ENCODE measurements around the gene DDN. TPM values are rescaled to one million over a fixed set of nuclear protein-coding genes. Genes with fewer than 3 reads are reported as not detected.
A peak's percentile ranks its signal among the peaks of the same experiment; 100 is the strongest.

DDN gene
- polyA plus RNA-seq, 3 donors from 2014 or later, result not detected

DNA sequence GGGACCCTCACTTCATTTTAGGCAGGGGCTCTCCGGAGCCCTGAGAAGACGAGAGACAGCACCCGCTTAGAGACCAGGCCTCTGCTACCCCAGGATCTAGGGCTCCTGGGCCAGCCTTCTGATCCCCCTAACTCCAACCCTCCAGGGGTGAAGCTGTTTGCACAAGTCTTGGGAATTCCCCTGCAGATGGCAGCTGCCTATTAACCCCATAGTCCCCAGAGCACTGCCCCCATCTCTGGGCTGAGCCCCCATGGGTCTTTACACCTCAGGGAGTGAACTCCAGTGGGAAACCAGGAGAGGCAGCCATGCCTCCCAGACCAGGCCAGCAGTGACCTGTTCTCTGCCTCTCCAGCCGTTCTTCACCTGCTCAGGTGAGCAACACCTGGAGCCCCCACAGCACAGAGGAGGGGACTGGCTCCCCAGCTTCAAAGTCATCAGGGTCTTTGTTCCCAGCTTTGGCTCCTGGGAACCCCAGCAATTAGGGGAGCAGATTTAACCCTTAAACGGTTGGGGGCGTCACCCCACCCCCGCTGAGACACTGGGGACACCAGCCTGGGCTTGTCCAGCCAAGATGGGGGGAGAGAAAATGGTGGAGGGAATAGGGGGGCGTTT lies 29.9 kb downstream of the DDN start:
- H3K4me3 Mint-ChIP-seq, result peak overlapping the region in 4 of 5 donors; percentile 17 to 38 (median 27)
- no peaks in the 10 kb centered on the region for H3K9me3 Mint-ChIP-seq
- H3K27me3 Mint-ChIP-seq (ENCODE audit: low read depth in 3 of 3), result peaks cover 15 to 24% (median 18%) of the 10 kb centered on the region in 3 donors
- H3K27ac Mint-ChIP-seq, result no peak overlapping the region
- no peak for DNase-seq
- peaks cover 33 to 34% of the 10 kb centered on the region in 2 donors for H3K4me1 Mint-ChIP-seq
- H3K36me3 Mint-ChIP-seq, result no peaks in the 10 kb centered on the region

DNA sequence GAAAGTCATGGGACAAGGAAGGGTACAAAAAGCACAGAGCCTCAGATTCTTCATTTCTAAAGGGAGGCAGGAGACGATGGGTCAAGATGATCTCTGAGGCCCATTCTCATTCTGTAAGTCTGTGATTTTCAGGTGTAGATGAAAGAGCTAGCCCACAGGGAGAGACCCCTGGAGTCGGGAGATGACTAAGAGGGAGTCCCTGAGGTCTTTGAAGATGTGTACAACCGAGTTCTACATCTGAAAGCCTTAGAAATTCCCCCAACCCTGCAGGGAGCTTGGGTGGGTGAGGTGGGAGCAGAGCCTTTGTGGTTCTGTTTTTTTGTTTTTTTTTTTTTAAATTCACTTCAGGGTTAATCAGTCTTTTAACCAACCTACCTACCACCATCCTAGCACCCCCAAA lies 30.7 kb downstream of the DDN start:
- Mint-ChIP-seq H3K4me3 (peak overlapping the region in 3 of 5 donors; percentile 23 to 52 (median 30)), H3K27ac (no peak overlapping the region), H3K36me3 (no peaks in the 10 kb centered on the region), H3K27me3 (ENCODE audit: low read depth in 3 of 3) (peaks cover 15 to 24% (median 20%) of the 10 kb centered on the region in 3 donors), H3K9me3 (no peaks in the 10 kb centered on the region), H3K4me1 (peaks cover 33 to 34% of the 10 kb centered on the region in 2 donors)
- DNase-seq, result no peak

DNA sequence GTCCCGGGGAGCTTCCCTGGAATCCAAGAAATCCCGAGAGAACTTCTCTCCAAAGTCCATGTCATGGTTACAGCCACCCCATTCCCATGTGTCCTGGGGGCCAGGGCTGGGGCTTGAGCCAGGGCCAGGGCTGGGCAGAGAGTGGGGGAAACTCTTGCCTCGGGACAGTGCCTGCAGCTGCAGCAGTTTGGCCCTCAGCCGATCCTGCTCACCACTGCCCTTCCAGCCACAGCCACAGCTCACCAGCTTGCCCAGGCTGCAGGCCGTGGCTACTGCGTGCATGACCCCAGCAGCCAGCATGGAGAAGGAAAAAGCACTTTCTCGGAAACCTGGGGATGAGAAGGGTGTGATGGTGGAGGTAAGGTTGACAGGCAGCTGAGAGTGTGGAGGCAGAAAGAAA lies 31.2 kb downstream of the DDN start:
- DNase-seq, result no peak
- peak overlapping the region in 1 of 6 donors; percentile 21 for H3K27ac Mint-ChIP-seq
- peaks cover 31 to 34% of the 10 kb centered on the region in 2 donors for H3K4me1 Mint-ChIP-seq

DNA sequence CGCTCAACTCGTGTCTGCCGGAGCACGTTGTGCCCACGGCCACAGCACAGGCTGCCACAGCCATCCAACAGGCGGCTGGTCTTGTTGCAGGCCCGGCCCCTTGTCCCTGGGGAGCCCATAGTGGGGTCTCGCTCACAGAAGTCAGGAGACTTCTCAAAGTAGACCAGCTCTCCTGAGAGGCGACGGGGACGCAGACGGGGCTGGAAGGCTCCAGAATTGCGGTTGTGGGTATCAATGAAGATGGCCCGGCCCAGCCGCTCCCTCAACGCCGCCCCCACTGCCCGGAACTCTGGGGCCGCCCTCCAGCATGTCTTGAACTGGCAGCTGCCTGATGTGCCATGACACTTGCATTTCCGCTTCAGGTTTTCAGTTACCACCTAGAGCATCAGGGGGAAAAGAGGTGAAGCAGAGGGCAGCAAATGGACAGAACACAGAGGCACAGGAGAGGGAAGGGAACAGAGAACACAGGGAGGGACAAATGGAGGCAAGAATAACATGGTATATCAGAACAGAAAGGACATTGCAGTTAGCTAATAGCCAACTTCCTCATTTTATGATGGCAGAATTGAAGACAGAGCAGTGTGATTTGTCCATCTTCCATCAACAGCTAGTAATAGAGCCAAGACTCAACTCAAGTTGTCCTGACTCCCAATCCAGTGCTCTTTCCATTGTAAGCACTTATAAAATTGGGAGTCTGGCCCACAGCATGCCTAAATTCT lies 32.8 kb downstream of the DDN start:
- Mint-ChIP-seq H3K4me1 (peaks cover 14 to 20% of the 10 kb centered on the region in 2 donors), H3K27ac (peak overlapping the region in 1 of 6 donors; percentile 10), H3K27me3 (ENCODE audit: low read depth in 3 of 3) (peaks cover 5 to 12% (median 9%) of the 10 kb centered on the region in 3 donors), H3K9me3 (no peaks in the 10 kb centered on the region), H3K4me3 (no peak overlapping the region), H3K36me3 (no peaks in the 10 kb centered on the region)
- DNase-seq, result no peak

More for the DNA sequence above, 31.2 kb downstream of the DDN start:
- Mint-ChIP-seq H3K4me3 (no peak overlapping the region), H3K36me3 (no peaks in the 10 kb centered on the region), H3K9me3 (no peaks in the 10 kb centered on the region), H3K27me3 (ENCODE audit: low read depth in 3 of 3) (peaks cover 15 to 20% (median 19%) of the 10 kb centered on the region in 3 donors)

DNA sequence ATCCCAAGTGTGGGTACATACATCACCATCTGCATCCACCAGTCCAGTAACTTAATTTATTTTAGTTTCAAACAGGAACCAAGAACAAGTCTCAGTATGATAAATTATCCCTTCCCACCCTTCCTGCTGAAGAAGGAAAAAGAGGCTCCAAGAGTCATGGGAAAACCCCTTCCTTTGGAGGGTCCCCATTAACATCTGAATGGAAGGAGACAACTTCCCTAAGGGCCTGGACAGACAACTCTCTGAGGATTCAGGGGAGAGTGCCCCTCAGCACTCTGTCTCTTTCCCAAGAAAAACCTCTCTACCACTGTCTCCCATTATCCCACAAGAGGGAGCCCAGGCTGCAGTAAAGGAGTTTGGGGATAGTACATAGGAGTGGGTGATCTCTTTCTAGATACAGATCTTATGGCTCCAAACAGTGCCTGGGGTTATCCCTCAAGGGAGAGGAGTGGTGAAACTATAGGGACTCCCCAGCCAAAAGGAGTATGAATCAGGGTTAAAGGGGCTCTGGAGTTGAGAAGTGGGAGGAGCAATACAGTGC lies 33.8 kb downstream of the DDN start:
- Mint-ChIP-seq H3K36me3 (no peaks in the 10 kb centered on the region), H3K9me3 (no peaks in the 10 kb centered on the region), H3K27me3 (ENCODE audit: low read depth in 3 of 3) (peaks cover 0 to 9% (median 0%) of the 10 kb centered on the region in 3 donors), H3K4me3 (no peak overlapping the region), H3K4me1 (peaks cover 4 to 12% of the 10 kb centered on the region in 2 donors), H3K27ac (no peak overlapping the region)
- no peak for DNase-seq

DNA sequence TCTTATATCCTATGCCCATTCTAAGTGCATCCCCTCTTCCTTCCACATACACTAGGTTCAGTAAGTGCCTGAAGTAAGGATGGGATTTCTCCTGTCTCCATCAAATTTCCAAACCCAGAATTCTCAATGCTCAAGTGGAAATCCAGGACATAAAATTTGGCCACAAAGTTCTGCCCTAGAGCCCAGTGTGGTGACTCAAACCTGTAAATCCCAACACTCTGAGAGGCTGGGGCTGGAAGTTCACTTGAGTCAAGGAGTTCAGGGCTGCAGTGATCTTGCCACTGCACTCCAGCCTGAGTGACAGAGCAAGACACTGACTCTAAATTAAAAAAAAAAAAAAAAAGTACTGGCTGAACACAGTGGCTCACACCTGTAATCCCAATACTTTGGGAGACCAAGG lies 37.4 kb downstream of the DDN start:
- Mint-ChIP-seq H3K9me3 (no peaks in the 10 kb centered on the region), H3K4me3 (no peak overlapping the region), H3K27me3 (ENCODE audit: low read depth in 3 of 3) (peaks cover 0 to 9% (median 0%) of the 10 kb centered on the region in 3 donors), H3K27ac (no peak overlapping the region), H3K4me1 (peaks cover 10 to 12% of the 10 kb centered on the region in 2 donors), H3K36me3 (no peaks in the 10 kb centered on the region)
- DNase-seq, result no peak

DNA sequence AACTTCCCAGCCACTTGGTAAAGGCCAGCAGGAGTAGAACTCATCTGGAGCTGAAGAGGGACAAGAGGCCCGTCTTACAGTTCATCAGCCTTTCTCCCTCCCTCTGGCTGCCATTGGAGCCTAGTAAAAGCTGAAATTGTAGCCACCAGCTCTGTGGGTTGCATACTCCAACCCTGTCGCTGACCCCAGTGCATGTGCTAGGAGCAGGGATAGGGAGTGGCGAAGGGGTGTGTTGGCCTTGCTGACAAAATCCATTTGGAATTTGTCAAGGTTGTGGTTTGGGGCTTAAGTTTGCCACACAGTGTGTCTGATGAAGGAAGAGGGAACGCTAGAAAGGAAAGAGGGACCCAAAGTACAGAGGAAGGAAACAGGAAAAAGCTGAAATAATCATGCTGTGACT lies 37.8 kb downstream of the DDN start:
- no peak overlapping the region for H3K27ac Mint-ChIP-seq
- peaks cover 15 to 17% of the 10 kb centered on the region in 2 donors for H3K4me1 Mint-ChIP-seq
- no peaks in the 10 kb centered on the region for H3K36me3 Mint-ChIP-seq

DNA sequence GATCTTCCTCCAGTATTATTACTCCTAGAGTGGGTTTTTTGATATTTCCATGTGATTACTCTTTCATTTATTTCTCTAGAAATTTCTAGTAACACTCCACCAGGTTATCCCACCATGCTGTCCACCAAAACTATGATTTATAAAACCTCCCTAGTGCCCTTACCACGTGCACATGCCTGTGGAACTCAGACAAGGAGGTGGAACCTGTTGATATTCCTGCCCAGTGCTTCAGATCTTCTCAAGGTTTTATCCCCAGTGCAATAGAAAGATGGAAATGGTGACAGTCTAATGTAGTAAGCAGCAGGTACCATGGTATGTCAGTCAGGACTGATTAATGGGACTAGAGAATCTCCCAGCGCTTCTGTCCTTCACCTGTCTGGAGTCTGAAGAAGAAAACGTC lies 38.3 kb downstream of the DDN start:
- peaks cover 0 to 9% (median 3%) of the 10 kb centered on the region in 3 donors for H3K27me3 Mint-ChIP-seq (ENCODE audit: low read depth in 3 of 3)
- H3K4me1 Mint-ChIP-seq, result peaks cover 20 to 22% of the 10 kb centered on the region in 2 donors
- no peak for DNase-seq
- no peak overlapping the region for H3K27ac Mint-ChIP-seq
- H3K9me3 Mint-ChIP-seq, result no peaks in the 10 kb centered on the region
- H3K4me3 Mint-ChIP-seq, result no peak overlapping the region
- H3K36me3 Mint-ChIP-seq, result no peaks in the 10 kb centered on the region

More for the DNA sequence above, 37.8 kb downstream of the DDN start:
- Mint-ChIP-seq H3K9me3 (no peaks in the 10 kb centered on the region), H3K4me3 (no peak overlapping the region), H3K27me3 (ENCODE audit: low read depth in 3 of 3) (peaks cover 0 to 9% (median under 1%) of the 10 kb centered on the region in 3 donors)
- DNase-seq, result no peak

DNA sequence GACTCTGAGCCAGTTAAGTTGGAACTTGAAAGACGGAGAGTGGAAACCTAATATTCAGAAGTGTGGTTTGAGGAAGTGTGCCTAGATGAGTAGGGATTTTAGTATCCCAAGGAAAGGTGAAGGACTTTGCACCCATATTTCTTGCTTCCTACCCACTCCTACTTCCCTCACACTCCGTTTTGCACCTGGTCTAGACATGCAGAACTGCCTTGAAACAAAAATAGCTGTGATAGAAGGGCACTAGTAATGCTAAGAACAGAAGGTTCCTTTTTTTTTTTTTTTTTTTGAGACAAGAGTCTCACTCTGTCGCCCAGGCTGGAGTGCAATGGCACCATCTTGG lies 41.2 kb downstream of the DDN start:
- Mint-ChIP-seq H3K9me3 (no peaks in the 10 kb centered on the region), H3K27me3 (ENCODE audit: low read depth in 3 of 3) (peaks cover 0 to 6% (median 3%) of the 10 kb centered on the region in 3 donors), H3K4me1 (peaks cover 31 to 42% of the 10 kb centered on the region in 2 donors), H3K36me3 (no peaks in the 10 kb centered on the region), H3K4me3 (peak overlapping the region; percentile 91 to 97 (median 95)), H3K27ac (peak overlapping the region; percentile 78 to 96 (median 93))
- no peak for DNase-seq

DNA sequence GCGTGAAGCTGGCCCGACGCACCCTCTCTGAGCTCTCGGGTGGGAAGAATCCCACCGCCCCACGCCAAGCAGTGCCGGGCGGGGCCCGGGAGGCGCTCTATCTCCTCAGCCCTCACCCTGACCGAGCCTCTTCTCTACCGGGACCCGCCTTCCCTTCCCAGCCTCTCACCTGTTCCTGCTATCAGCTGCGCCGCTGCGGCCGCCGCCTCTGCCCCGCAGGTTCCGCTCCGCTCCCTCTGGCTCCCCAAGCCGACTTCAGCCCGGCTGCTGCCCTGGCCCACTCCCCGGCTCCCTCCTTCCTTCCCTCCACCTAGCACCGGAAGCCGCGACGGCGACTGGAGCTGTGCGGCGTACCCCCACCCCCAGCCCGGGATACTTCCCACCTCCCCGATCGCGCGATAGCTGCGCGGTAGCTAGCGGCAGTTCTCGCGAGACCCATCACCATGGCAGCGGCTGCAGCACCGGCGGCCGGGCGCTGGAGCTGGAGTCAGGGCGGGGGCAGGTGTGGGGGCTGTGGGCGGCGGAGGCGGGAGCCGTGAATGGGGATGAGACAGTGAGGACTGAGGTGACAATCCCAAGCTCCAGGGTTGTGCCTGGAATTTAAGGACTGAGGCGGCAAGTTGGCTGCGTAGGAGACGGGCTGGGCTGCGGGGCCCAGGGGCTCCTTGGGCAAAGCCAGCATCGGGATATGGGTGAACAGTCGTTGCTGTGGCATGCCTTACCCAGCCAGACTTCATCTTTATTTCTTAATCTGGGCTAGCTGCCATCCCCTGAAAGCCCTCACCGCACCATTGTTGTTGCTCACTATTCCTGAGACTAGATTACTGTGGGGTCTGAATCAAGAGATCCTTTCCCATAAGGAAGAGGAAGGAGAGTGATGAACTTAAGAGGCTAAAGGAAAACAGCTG lies 41.8 kb downstream of the DDN start, which contains the start of gene ARF3:
TSS of gene ARF3 (minus strand) at position 347 of the 908 bp plus-strand sequence. CDS start 16,392 bp downstream, outside the sequence.
- no peaks in the 10 kb centered on the region for H3K9me3 Mint-ChIP-seq

DNA sequence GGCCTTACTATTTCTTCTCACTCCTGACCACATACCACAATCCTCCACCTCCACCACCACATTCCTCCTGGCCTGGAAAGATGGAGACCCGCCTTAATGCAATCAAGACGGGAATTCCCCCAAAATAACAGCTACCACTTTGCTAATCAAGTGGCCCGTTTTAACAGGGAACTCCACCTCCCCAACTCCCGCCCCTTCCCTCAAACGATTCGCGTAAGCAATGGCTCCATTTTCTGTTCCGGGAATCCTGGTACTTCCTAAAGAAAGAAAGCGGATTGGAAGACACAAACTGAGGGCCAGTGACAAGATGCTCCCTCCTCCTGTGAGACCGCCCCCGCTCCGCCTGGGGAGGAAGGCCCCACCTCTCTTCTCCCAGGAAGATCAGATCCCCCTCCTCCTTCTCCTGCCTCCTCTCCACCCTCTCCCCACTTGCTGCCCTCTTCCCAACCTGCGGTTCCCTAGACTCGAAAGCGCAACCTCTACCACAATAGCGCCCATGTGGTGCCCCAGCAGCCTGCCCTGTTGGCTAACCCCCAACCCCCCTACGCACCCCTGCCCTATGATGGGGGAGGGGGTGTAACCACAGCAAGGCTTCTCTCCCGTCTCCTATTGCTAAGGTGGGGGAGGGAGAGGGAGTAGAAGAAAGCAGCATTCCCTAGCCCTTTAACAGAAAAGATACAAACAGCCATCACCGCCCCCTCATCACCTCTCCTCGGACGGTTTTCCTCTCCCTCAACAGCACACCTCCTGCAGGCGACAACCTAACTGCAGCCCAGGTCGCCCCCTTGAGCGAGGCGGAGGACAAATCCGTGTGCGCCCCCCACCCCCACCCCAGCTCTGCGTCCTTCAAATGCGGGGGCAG lies 42.7 kb downstream of the DDN start:
- peak overlapping the region; percentile 91 to 97 (median 95) for H3K4me3 Mint-ChIP-seq
- peak in 2 of 3 donors; percentile 25 to 26 for DNase-seq
- no peaks in the 10 kb centered on the region for H3K36me3 Mint-ChIP-seq
- H3K9me3 Mint-ChIP-seq, result no peaks in the 10 kb centered on the region
- H3K27me3 Mint-ChIP-seq (ENCODE audit: low read depth in 3 of 3), result peaks cover 0 to 6% (median 3%) of the 10 kb centered on the region in 3 donors
- peak overlapping the region; percentile 80 to 96 (median 92) for H3K27ac Mint-ChIP-seq
- H3K4me1 Mint-ChIP-seq, result peaks cover 31 to 50% of the 10 kb centered on the region in 2 donors

More for the DNA sequence above, 41.8 kb downstream of the DDN start, which contains the start of gene ARF3:
- peak; percentile 90 to 93 (median 92) for DNase-seq
- Mint-ChIP-seq H3K4me1 (peaks cover 31 to 46% of the 10 kb centered on the region in 2 donors), H3K4me3 (peak within 1 kb of the TSS; percentile 91 to 97 (median 95)), H3K36me3 (no peaks in the 10 kb centered on the region), H3K27ac (peak within 1 kb of the TSS; percentile 80 to 96 (median 93)), H3K27me3 (ENCODE audit: low read depth in 3 of 3) (peaks cover 0 to 6% (median 3%) of the 10 kb centered on the region in 3 donors)

DNA sequence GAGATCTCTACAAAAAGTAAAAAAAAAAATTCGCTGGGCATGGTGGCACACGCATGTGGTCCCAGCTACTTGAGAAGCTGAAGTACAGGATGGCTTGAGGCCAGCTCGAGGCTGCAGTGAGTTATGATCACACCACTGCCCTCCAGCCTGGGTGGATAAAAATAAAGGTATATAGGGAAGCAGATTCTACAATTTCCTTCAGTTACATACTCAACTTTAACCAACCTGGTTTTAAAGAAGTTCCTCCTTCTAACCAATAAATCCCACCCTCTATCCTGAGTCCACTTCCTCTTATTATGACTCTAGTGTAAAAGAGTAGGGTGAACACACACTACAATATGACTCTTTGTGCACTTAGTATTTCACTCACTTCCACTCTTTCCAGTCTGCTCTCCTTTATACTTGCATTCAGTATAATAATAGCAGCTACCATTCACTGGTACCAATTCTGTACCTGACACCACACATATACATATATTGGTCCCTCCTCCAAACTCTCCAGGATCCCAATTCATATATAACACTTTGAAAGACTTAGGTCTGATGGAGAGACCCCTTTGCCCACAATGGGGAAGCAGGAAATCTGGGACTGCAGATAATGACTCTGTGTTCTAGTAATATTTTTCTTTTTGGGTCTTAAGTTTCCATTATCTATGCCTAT lies 44.2 kb downstream of the DDN start:
- Mint-ChIP-seq H3K4me1 (peaks cover 31 to 50% of the 10 kb centered on the region in 2 donors), H3K27ac (peak overlapping the region in 4 of 6 donors; percentile 21 to 52 (median 42))

More for the DNA sequence above, 44.2 kb downstream of the DDN start:
- peak overlapping the region in 4 of 5 donors; percentile 15 to 95 (median 93) for H3K4me3 Mint-ChIP-seq
- H3K36me3 Mint-ChIP-seq, result no peaks in the 10 kb centered on the region
- no peak for DNase-seq
- peaks cover 0 to 3% (median 3%) of the 10 kb centered on the region in 3 donors for H3K27me3 Mint-ChIP-seq (ENCODE audit: low read depth in 3 of 3)
- no peaks in the 10 kb centered on the region for H3K9me3 Mint-ChIP-seq
